HS-27A (cell line): ENCODE results near the gene PRAMEF13.
"Not testable (repeated sequence)": the region's sequence is repeated elsewhere in the genome, so short reads cannot be mapped to it uniquely, and the experiment has no call there.

ENCODE experiments used
- DNase-seq: peaks from one replicate; pipeline ENCODE4 v3.0.0-alpha.2; 2012; ENCODE audit warnings: low read depth, missing footprints

PRAMEF13 gene

GRCh38 chr1:13165531-13165930 is 35.7 kb downstream of the PRAMEF13 start, which contains the start of gene HNRNPCL4:
TSS of gene HNRNPCL4 (minus strand) at chr1:13165631. CDS start at chr1:13165467, 164 bp downstream.
- not testable (repeated sequence) for DNase-seq

- not testable (repeated sequence) for DNase-seq
These were observed 45.3 kb downstream of the PRAMEF13 start, which contains the start of gene PRAMEF26 for GRCh38 chr1:13155909-13156308. TSS of gene PRAMEF26 (minus strand) at chr1:13156009. CDS start at chr1:13153095, 2,914 bp downstream.
